Activated CD8-positive, alpha-beta memory T cell treated with anti-CD3 and anti-CD28 coated beads for 4 hours (primary cell): Measurements from ENCODE around the gene PIGN.

Experiments
- DNase-seq, 2 donors: peaks; one replicate each; pipeline ENCODE4 v3.0.0-alpha.2; 2020; ENCODE audit warnings: low read depth in 2 of 2

Gene PIGN

GRCh38 chr18:62009521-62009920, 177.3 kb downstream of the PIGN start:
- no peak for DNase-seq

GRCh38 chr18:62001396-62001795, 185.5 kb downstream of the PIGN start:
- DNase-seq: no peak

GRCh38 chr18:61998957-61999356, 187.9 kb downstream of the PIGN start:
- no peak for DNase-seq

- DNase-seq: no peak
These were observed 188.5 kb downstream of the PIGN start for GRCh38 chr18:61998335-61998734.

DNA sequence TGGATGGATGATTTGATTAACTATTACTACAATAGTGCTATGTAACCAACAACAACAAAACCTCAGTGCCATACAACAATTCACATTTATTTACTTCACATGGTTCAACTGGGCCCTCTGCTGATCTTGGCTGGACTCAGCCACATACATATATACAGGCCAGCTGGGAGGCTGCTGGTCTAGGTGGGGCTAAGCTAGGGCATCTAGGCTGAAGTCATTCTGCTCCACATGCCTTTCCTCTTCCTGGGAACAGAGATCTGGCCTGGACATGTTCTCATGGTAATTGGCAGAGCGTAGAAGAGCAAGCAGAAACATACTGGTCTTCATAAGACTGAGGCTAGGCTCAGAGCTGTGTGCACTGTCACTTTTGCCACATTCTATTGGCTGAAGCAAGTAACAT, 191.2 kb downstream of the PIGN start:
- no peak for DNase-seq

DNA sequence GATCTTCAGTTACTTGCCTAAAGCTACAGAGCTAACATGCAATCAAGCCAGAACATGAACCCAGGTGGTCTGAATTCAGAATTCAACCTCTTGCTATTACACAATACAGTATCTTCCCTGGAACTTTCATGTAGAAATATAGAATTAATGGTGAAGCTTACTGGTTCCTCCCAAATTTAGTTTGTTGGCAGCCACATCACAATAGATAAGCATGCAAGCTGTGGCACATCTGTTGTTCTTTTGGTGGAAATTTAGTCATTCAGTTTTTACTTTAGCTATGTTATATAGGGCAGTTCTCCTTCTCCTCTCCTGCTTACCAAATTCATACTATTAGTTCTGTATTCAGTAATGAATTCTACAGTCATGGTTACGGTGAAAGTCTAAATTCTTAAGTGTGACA, 193.0 kb downstream of the PIGN start:
- no peak for DNase-seq

DNA sequence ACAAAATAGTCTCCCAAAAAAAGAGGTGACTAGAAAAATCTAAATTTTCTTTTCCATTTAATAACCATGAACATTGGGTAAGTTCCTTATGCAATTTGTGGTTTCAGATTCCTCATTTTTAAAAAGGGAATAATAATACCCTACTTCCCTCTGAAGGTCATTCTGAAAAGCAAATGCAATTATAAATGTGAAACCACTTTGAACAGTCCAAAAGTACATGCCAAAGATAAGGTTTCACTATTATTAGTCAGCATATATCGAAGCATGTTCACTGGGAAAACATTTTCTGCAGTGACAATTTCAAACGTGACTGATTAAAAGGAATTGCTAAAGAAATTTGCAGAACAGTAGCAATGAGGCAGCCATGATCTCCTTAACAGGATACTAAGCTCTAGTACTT, 193.9 kb downstream of the PIGN start:
- DNase-seq: no peak

- no peak for DNase-seq
These were observed 194.6 kb downstream of the PIGN start for GRCh38 chr18:61992285-61992684.

GRCh38 chr18:61991836-61992235, 195.0 kb downstream of the PIGN start:
- DNase-seq: no peak

- DNase-seq: no peak
These were observed 195.7 kb downstream of the PIGN start for GRCh38 chr18:61991201-61991600.
